ENCODE measurements around the gene BOLL.

DNA sequence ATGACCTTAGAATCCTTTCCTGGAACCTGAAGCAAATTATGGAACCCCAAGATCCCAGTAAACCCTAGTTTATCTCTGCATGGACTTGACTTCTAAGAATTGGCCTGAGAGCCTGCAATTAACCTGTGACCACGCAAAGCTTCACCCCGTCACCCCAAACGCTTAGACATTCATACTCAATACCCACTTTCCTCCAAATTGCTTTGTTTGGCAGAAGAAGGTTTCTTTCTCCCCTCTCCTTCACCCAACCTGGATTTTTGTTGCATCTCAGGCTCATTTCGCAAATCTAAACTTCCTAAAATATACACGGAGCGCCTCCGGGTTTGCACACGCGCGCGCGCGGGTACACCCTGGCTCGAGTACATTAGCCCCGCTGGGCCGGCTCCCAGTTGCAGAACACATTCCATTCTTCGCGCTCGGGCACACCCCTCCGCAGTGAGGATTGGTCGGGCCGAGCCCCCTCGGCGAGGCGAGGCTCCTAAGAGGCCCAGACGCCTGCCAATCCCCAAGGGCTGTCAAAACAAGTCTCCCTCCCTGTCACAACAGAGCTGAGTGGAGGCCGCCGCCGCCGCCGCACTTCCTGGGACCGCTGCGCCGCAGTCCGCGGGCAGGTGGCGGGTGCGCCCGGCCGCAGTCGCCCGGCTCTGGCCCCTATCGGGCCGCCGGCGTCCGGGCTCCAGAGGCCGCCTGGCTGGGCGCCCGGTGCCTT is 19.1 kb upstream of the BOLL start, which contains the start of gene PLCL1:
- TF ChIP-seq, protein P1, sequence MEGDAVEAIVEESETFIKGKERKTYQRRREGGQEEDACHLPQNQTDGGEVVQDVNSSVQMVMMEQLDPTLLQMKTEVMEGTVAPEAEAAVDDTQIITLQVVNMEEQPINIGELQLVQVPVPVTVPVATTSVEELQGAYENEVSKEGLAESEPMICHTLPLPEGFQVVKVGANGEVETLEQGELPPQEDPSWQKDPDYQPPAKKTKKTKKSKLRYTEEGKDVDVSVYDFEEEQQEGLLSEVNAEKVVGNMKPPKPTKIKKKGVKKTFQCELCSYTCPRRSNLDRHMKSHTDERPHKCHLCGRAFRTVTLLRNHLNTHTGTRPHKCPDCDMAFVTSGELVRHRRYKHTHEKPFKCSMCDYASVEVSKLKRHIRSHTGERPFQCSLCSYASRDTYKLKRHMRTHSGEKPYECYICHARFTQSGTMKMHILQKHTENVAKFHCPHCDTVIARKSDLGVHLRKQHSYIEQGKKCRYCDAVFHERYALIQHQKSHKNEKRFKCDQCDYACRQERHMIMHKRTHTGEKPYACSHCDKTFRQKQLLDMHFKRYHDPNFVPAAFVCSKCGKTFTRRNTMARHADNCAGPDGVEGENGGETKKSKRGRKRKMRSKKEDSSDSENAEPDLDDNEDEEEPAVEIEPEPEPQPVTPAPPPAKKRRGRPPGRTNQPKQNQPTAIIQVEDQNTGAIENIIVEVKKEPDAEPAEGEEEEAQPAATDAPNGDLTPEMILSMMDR (IDR thresholded peaks at IDR 0.05), result no peak
- peak in 1 of 2 donors; percentile 55 for TF ChIP-seq POLR2A (IDR thresholded peaks at IDR 0.05)

Data from vagina (tissue), 2 donors.